NCI-H460 (cell line): ENCODE measurements around the gene ZNF213. TPM values are rescaled to one million over a fixed set of nuclear protein-coding genes. Genes with fewer than 3 reads are reported as not detected.
A peak's percentile ranks its signal among the peaks of the same experiment; 100 is the strongest.

ENCODE experiments used
- DNase-seq: peaks from one replicate; pipeline ENCODE4 v3.0.0-alpha.2; 2016; ENCODE audit warnings: low read depth; ENCODE audit errors: extremely low read depth
- total RNA-seq: library from RNA; depleted of rRNA; stranded (reverse); fragments of >200 nt; shearing (Covaris generic); gene quantifications from 2 replicates; pipeline ENCODE4 v1.2.3, GENCODE V29; 2014

Gene ZNF213
- total RNA-seq, 1 experiment from 2014 or later = 5.0 TPM

- DNase-seq = peak; percentile 41
Measured at GRCh38 chr16:3101018-3101840, 33.6 kb upstream of the ZNF213 start.

GRCh38 chr16:3101841-3102470 is 32.9 kb upstream of the ZNF213 start:
- DNase-seq = no peak

- peak; percentile 92 for DNase-seq
Measured at GRCh38 chr16:3106205-3106928, 28.5 kb upstream of the ZNF213 start.

GRCh38 chr16:3112058-3112880 is 22.6 kb upstream of the ZNF213 start, which contains the start of gene ZNF205:
TSS of gene ZNF205 (plus strand) at chr16:3112586. CDS start at chr16:3113431, 845 bp downstream.
- DNase-seq = peak; percentile 74

GRCh38 chr16:3112881-3113574 is 21.8 kb upstream of the ZNF213 start:
- no peak for DNase-seq

GRCh38 chr16:3113765-3114479 is 20.9 kb upstream of the ZNF213 start:
- DNase-seq = no peak

GRCh38 chr16:3115003-3115402 is 19.8 kb upstream of the ZNF213 start:
- no peak for DNase-seq

GRCh38 chr16:3115561-3115960 is 19.3 kb upstream of the ZNF213 start:
- DNase-seq = no peak

- no peak for DNase-seq
Measured at GRCh38 chr16:3118204-3118790, 16.5 kb upstream of the ZNF213 start.

GRCh38 chr16:3118846-3119245 is 16.0 kb upstream of the ZNF213 start:
- DNase-seq = no peak

GRCh38 chr16:3119286-3119685 is 15.5 kb upstream of the ZNF213 start:
- DNase-seq = no peak

GRCh38 chr16:3119701-3120408 is 15.0 kb upstream of the ZNF213 start:
- no peak for DNase-seq

GRCh38 chr16:3120435-3120834 is 14.4 kb upstream of the ZNF213 start:
- no peak for DNase-seq

- no peak for DNase-seq
Measured at GRCh38 chr16:3121851-3122467, 12.9 kb upstream of the ZNF213 start.

GRCh38 chr16:3122926-3123570 is 11.8 kb upstream of the ZNF213 start:
- DNase-seq = no peak

GRCh38 chr16:3123986-3124886 is 10.6 kb upstream of the ZNF213 start:
- DNase-seq = peak; percentile 95
